ENCODE measurements around the gene MTTP.

- peak; percentile 29 for TF ChIP-seq POLR2AphosphoS5 (IDR thresholded peaks at IDR 0.05)
- no peak for TF ChIP-seq CTCF (IDR thresholded peaks at IDR 0.05)
- TF ChIP-seq POLR2A (IDR thresholded peaks at IDR 0.05) = no peak
Observed at GRCh38 chr4:99655308-99656081, 80.9 kb downstream of the MTTP start.
